ENCODE measurements around the gene ADRA2B.
A peak's percentile ranks its signal among the peaks of the same experiment; 100 is the strongest.

Gene ADRA2B

GRCh38 chr2:96113951-96114350, 2.4 kb downstream of the ADRA2B start:
- DNase-seq (ENCODE audit: low read depth), result no peak
- no peak overlapping the region for H3K4me3 ChIP-seq (ENCODE audit: low read length)
- no peak for TF ChIP-seq CTCF (conservative IDR thresholded peaks at IDR 0.05; ENCODE audit: low read depth, low read length)

- no peak for DNase-seq (ENCODE audit: low read depth)
- no peak overlapping the region for H3K4me3 ChIP-seq (ENCODE audit: low read length)
- peak; percentile 9 for TF ChIP-seq CTCF (conservative IDR thresholded peaks at IDR 0.05; ENCODE audit: low read depth, low read length)
These were observed 3.0 kb downstream of the ADRA2B start for GRCh38 chr2:96113367-96113677.

- TF ChIP-seq CTCF (conservative IDR thresholded peaks at IDR 0.05; ENCODE audit: low read depth, low read length), result no peak
- DNase-seq (ENCODE audit: low read depth), result no peak
- no peak overlapping the region for H3K4me3 ChIP-seq (ENCODE audit: low read length)
These were observed 3.6 kb downstream of the ADRA2B start for GRCh38 chr2:96112501-96113366.

- TF ChIP-seq CTCF (conservative IDR thresholded peaks at IDR 0.05; ENCODE audit: low read depth, low read length), result no peak
- no peak for DNase-seq (ENCODE audit: low read depth)
- H3K4me3 ChIP-seq (ENCODE audit: low read length), result no peak overlapping the region
These were observed 4.4 kb downstream of the ADRA2B start for GRCh38 chr2:96111823-96112500.

- no peak for TF ChIP-seq CTCF (conservative IDR thresholded peaks at IDR 0.05; ENCODE audit: low read depth, low read length)
- no peak overlapping the region for H3K4me3 ChIP-seq (ENCODE audit: low read length)
- no peak for DNase-seq (ENCODE audit: low read depth)
These were observed 5.1 kb downstream of the ADRA2B start for GRCh38 chr2:96111257-96111640.

- no peak for TF ChIP-seq CTCF (conservative IDR thresholded peaks at IDR 0.05; ENCODE audit: low read depth, low read length)
- H3K4me3 ChIP-seq (ENCODE audit: low read length), result no peak overlapping the region
- no peak for DNase-seq (ENCODE audit: low read depth)
These were observed 5.6 kb downstream of the ADRA2B start for GRCh38 chr2:96110621-96111256.

All from retinal pigment epithelial cell (primary cell).